SK-N-SH (cell line): ENCODE results near the gene MICAL2. TPM values are rescaled to one million over a fixed set of nuclear protein-coding genes. Genes with fewer than 3 reads are reported as not detected.

Source experiments
- CTCF ChIA-PET: fragments of 300-600, 350-600 bp; formaldehyde crosslinking; extraction: SDS; loops from one replicate; lab custom pipeline; 2021; lab: Yijun Ruan, JAX
- POLR2A ChIA-PET: fragments of 350-600 bp; sonication (Branson Sonifier 250); formaldehyde crosslinking; extraction: SDS; loops from one replicate; lab custom pipeline; 2020; ENCODE audit warnings: antibody characterized with exemption, inconsistent platforms; lab: Yijun Ruan, JAX
- DNase-seq: peaks from one replicate; pipeline ENCODE4 v3.0.0; 2012
- H2AFZ ChIP-seq: fragments of 200-600 bp; sonication (generic); 2 replicates; pipeline ENCODE4 v1.8.1; 2016; ENCODE audit warnings: antibody characterized with exemption, mild to moderate bottlenecking, low read depth
- H3F3A ChIP-seq: fragments of 200-600 bp; sonication (generic); replicated peaks from 2 replicates; pipeline ENCODE3; 2016; ENCODE audit warnings: antibody characterized with exemption, mild to moderate bottlenecking; ENCODE audit not compliant: insufficient read depth
- H3K27ac ChIP-seq, 2 experiments: fragments of 200-500 bp in 1 of 2; fragments of 200-600 bp in 1 of 2; sonication (Bioruptor generic) in 1 of 2; sonication (generic), shearing (Covaris generic) in 1 of 2; 2 replicates each; pipeline versions ENCODE4 v1.5.1 to v1.6.1; 2014 to 2016; ENCODE audit warnings: low read depth in 2 of 2, inconsistent platforms in 1 of 2, low read length in 1 of 2, mild to moderate bottlenecking in 1 of 2, mixed read lengths in 1 of 2
- H3K27me3 ChIP-seq: fragments of 200-600 bp; sonication (generic), shearing (Covaris generic); 2 replicates; pipeline ENCODE4 v1.6.1; 2016; ENCODE audit warnings: mixed run types; ENCODE audit not compliant: insufficient read depth
- H3K36me3 ChIP-seq, 2 experiments: fragments of 200-500 bp in 1 of 2; fragments of 200-600 bp in 1 of 2; sonication (Bioruptor generic) in 1 of 2; sonication (generic) in 1 of 2; replicated peaks in 1 of 2; 2 replicates each; pipeline versions ENCODE3 to v1.5.1; 2014 to 2016; ENCODE audit warnings: low read length in 1 of 2, mild to moderate bottlenecking in 1 of 2; ENCODE audit not compliant: insufficient read depth in 2 of 2, control insufficient read depth in 1 of 2
- H3K4me1 ChIP-seq, 2 experiments: fragments of 200-500 bp in 1 of 2; fragments of 200-600 bp in 1 of 2; sonication (Bioruptor generic) in 1 of 2; sonication (generic), shearing (Covaris generic) in 1 of 2; 2 replicates each; pipeline versions ENCODE4 v1.5.1 to v1.6.1; 2014 to 2016; ENCODE audit warnings: low read depth in 1 of 2, low read length in 1 of 2, mixed run types in 1 of 2; ENCODE audit not compliant: insufficient read depth in 2 of 2, control insufficient read depth in 1 of 2
- H3K4me2 ChIP-seq: fragments of 200-600 bp; sonication (generic), shearing (Covaris generic); 2 replicates; pipeline ENCODE4 v1.6.1; 2017; ENCODE audit warnings: mixed run types
- H3K4me3 ChIP-seq, 2 experiments: fragments of 200-500 bp in 1 of 2; fragments of 200-600 bp in 1 of 2; sonication (Bioruptor generic) in 1 of 2; sonication (generic), shearing (Covaris generic) in 1 of 2; 2 replicates each; pipeline versions ENCODE4 v1.5.1 to v1.8.1; 2014 to 2016; ENCODE audit warnings: low read depth in 2 of 2, inconsistent platforms in 1 of 2, low read length in 1 of 2, mild to moderate bottlenecking in 1 of 2, mixed read lengths in 1 of 2, moderate library complexity in 1 of 2
- H3K79me2 ChIP-seq: fragments of 200-600 bp; sonication (generic); 2 replicates; pipeline ENCODE4 v1.8.1; 2017; ENCODE audit warnings: mild to moderate bottlenecking; ENCODE audit not compliant: insufficient read depth
- H3K9ac ChIP-seq: fragments of 200-600 bp; sonication (generic); 2 replicates; pipeline ENCODE4 v1.6.1; 2017; ENCODE audit warnings: mixed run types
- H3K9me2 ChIP-seq: fragments of 200-600 bp; sonication (generic); 2 replicates; pipeline ENCODE4 v1.6.1; 2017; ENCODE audit warnings: mixed run types
- H3K9me3 ChIP-seq: fragments of 200-600 bp; sonication (generic); 2 replicates; pipeline ENCODE4 v1.6.1; 2017; ENCODE audit warnings: mixed run types, mild to moderate bottlenecking, moderate library complexity
- H4K20me1 ChIP-seq: fragments of 200-600 bp; sonication (generic); 2 replicates; pipeline ENCODE4 v1.6.1; 2017; ENCODE audit warnings: mild to moderate bottlenecking, mixed run types; ENCODE audit not compliant: insufficient read depth
- EZH2phosphoT487 ChIP-seq: fragments of 200-600 bp; sonication (generic); IDR thresholded peaks from 2 replicates; pipeline ENCODE4 v1.6.1; 2017; ENCODE audit warnings: low read depth, mixed run types, mild to moderate bottlenecking, antibody characterized with exemption, moderate library complexity, borderline replicate concordance
- GATA2 ChIP-seq: sonication (generic); formaldehyde crosslinking; IDR thresholded peaks from 2 replicates; pipeline ENCODE4 v1.5.0; 2020; ENCODE audit warnings: mild to moderate bottlenecking, missing genetic modification reagents
- MEF2A ChIP-seq: IDR thresholded peaks from 2 replicates; pipeline ENCODE4 v1.4.0; 2012; ENCODE audit warnings: low read depth, borderline replicate concordance
- MXI1 ChIP-seq: IDR thresholded peaks from 2 replicates; pipeline ENCODE4 v1.6.1; 2012; ENCODE audit warnings: mild to moderate bottlenecking, low read depth, low read length, improper control_type of control experiment
- NFIC ChIP-seq: IDR thresholded peaks from 2 replicates; pipeline ENCODE4 v1.4.0; 2012; ENCODE audit warnings: borderline replicate concordance
- NRF1 ChIP-seq: IDR thresholded peaks from 2 replicates; pipeline ENCODE4 v1.6.1; 2012; ENCODE audit warnings: low read depth, mild to moderate bottlenecking, low read length
- PBX3 ChIP-seq: IDR thresholded peaks from 2 replicates; pipeline ENCODE4; 2012
- RAD21 ChIP-seq: IDR thresholded peaks from 2 replicates; pipeline ENCODE4 v1.6.1; 2012; ENCODE audit warnings: mild to moderate bottlenecking, low read length
- RCOR1 ChIP-seq: fragments of 150-350 bp; IDR thresholded peaks from 2 replicates; pipeline ENCODE4 v1.6.1; 2017; ENCODE audit warnings: antibody characterized with exemption, low read length
- RXRA ChIP-seq: IDR thresholded peaks from 2 replicates; pipeline ENCODE4 v1.4.0; 2012; ENCODE audit warnings: low read depth, mild to moderate bottlenecking, borderline replicate concordance
- SMC3 ChIP-seq: IDR thresholded peaks from 2 replicates; pipeline ENCODE4 v1.6.1; 2012; ENCODE audit warnings: low read depth, low read length, improper control_type of control experiment
- TAF1 ChIP-seq: IDR thresholded peaks from 2 replicates; pipeline ENCODE4 v1.6.1; 2012; ENCODE audit warnings: low read depth, mild to moderate bottlenecking, low read length, moderate library complexity, borderline replicate concordance
- TEAD4 ChIP-seq: IDR thresholded peaks from 2 replicates; pipeline ENCODE4 v1.4.0; 2012; ENCODE audit warnings: mild to moderate bottlenecking, borderline replicate concordance; ENCODE audit not compliant: insufficient read depth
- YY1 ChIP-seq: IDR thresholded peaks from 2 replicates; pipeline ENCODE4 v1.4.0; 2012; ENCODE audit warnings: low read depth, mild to moderate bottlenecking
- WGBS: methylation state at CpG from one replicate; pipeline ENCODE4 v1.1.6; 2017; ENCODE audit warnings: low lambda C conversion rate; 5-methylcytosine and 5-hydroxymethylcytosine counted together
- polyA plus RNA-seq, 3 experiments: library from polyadenylated mRNA; depleted of rRNA; stranded (reverse); fragments of >200 nt; gene quantifications; 2 replicates each; pipeline ENCODE4 v1.2.3, GENCODE V29; 2012
- TF ChIP-seq, protein P1 (sequence below): fragments of 200-600 bp; sonication (generic); IDR thresholded peaks from 2 replicates; pipeline ENCODE4 v1.6.1; 2017; ENCODE audit warnings: antibody characterized with exemption, mild to moderate bottlenecking, moderate library complexity
- TF ChIP-seq, protein P2 (sequence below): fragments of 150-350 bp; IDR thresholded peaks from 2 replicates; pipeline ENCODE4 v1.6.1; 2016; ENCODE audit warnings: mild to moderate bottlenecking, low read depth, low read length
- TF ChIP-seq, protein P3 (sequence below): IDR thresholded peaks from 2 replicates; pipeline ENCODE4 v1.4.0; 2012; ENCODE audit warnings: low read depth

MICAL2 gene
- polyA plus RNA-seq, 1 of the 3 experiments (the other 2 are of a cell fraction): 54.6 TPM

DNA sequence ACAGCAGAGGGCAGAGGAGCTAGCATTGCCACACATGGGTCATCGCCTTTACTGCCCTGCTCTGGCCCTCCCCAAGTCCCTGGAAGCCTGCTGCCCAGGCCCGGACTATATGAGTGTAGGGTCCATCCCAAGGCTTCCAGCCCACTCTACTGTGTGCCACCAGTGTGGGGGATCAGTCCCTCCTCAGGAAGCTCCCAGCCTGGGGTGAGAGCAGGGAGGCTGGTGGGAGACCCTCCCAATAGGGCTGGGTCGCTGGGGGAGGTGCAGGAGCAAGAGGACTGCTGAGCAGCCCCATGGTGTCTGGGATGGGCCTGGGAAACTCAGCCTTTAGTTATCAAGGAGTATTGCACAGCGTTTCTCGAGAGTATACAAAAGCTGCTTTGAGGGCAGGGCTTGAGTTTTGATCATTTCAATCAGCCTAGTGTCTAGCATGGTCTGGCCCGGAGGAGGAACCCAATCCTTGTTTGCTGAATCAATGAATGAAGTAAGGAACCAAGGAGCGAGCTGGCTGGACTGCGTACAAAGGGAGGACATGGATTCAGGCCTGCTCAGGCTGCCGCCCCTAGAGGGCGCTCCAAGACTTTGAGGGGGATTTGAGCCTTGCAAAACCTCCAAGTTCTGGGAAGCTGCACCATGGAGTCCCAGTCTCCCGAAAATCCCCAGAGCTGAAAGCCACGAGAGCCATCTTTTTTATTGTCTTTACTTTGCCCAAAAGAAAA lies 178.0 kb downstream of the MICAL2 start:
- peak overlapping the region; percentile 96 for H3K4me2 ChIP-seq
- no peaks in the 10 kb centered on the region for H3K36me3 ChIP-seq
- H3K4me1 ChIP-seq: peaks cover 25 to 39% of the 10 kb centered on the region in 2 experiments
- 11% methylated on average over 10 of the region's 12 CpGs for WGBS
- CTCF ChIA-PET: interaction anchor here (0.5 to 19.2 kb wide), 124 partner anchors 9 to 1357 kb away, joined by 3 to 488 read pairs (median 4); partner anchors contain the start of gene PARVA
- H3K27ac ChIP-seq: peak overlapping the region; percentile 51 to 100
- TF ChIP-seq, protein P1, sequence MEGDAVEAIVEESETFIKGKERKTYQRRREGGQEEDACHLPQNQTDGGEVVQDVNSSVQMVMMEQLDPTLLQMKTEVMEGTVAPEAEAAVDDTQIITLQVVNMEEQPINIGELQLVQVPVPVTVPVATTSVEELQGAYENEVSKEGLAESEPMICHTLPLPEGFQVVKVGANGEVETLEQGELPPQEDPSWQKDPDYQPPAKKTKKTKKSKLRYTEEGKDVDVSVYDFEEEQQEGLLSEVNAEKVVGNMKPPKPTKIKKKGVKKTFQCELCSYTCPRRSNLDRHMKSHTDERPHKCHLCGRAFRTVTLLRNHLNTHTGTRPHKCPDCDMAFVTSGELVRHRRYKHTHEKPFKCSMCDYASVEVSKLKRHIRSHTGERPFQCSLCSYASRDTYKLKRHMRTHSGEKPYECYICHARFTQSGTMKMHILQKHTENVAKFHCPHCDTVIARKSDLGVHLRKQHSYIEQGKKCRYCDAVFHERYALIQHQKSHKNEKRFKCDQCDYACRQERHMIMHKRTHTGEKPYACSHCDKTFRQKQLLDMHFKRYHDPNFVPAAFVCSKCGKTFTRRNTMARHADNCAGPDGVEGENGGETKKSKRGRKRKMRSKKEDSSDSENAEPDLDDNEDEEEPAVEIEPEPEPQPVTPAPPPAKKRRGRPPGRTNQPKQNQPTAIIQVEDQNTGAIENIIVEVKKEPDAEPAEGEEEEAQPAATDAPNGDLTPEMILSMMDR: peak; percentile 99
- no peak for TF ChIP-seq EZH2phosphoT487
- TF ChIP-seq YY1: peak; percentile 57; the same call in 1 of the 2 replicates
- TF ChIP-seq SMC3: peak; percentile 86
- no peak for TF ChIP-seq RXRA
- TF ChIP-seq RCOR1: 0 out of 2 replicates have a peak, but pooled peaks have one; percentile 22
- TF ChIP-seq TEAD4: no peak
- TF ChIP-seq MXI1: no peak
- no peak for TF ChIP-seq PBX3
- TF ChIP-seq NFIC: no peak
- TF ChIP-seq, protein P2, sequence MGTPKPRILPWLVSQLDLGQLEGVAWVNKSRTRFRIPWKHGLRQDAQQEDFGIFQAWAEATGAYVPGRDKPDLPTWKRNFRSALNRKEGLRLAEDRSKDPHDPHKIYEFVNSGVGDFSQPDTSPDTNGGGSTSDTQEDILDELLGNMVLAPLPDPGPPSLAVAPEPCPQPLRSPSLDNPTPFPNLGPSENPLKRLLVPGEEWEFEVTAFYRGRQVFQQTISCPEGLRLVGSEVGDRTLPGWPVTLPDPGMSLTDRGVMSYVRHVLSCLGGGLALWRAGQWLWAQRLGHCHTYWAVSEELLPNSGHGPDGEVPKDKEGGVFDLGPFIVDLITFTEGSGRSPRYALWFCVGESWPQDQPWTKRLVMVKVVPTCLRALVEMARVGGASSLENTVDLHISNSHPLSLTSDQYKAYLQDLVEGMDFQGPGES: no peak
- no peak for TF ChIP-seq MEF2A
- no peak for TF ChIP-seq NRF1
- TF ChIP-seq GATA2: no peak
- peak; percentile 96 for TF ChIP-seq RAD21
- TF ChIP-seq TAF1: peak; percentile 20; the same call in 1 of the 2 replicates
- TF ChIP-seq, protein P3, sequence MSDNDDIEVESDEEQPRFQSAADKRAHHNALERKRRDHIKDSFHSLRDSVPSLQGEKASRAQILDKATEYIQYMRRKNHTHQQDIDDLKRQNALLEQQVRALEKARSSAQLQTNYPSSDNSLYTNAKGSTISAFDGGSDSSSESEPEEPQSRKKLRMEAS: 0 out of 2 replicates have a peak, but pooled peaks have one; percentile 19
- POLR2A ChIA-PET: interaction anchor here (0.5 kb wide), 1 partner anchor 610 kb away, joined by 3 read pairs; no protein-coding TSS in a partner anchor
- peak; percentile 90 for DNase-seq
- no peaks in the 10 kb centered on the region for H3K9me2 ChIP-seq
- peak overlapping the region; percentile 99 for H3K9ac ChIP-seq
- no peaks in the 10 kb centered on the region for H3K27me3 ChIP-seq
- H3K9me3 ChIP-seq: no peaks in the 10 kb centered on the region
- no peak overlapping the region; a peak in 2 of 4 replicates for H3K4me3 ChIP-seq
- peaks cover 58% of the 10 kb centered on the region for H3F3A ChIP-seq
- peak overlapping the region; percentile 12; the same call in 1 of the 2 replicates for H2AFZ ChIP-seq
- no peaks in the 10 kb centered on the region for H4K20me1 ChIP-seq
- peaks cover 14% of the 10 kb centered on the region for H3K79me2 ChIP-seq
